Common myeloid progenitor, CD34-positive (primary cell): Measurements from ENCODE around the gene AATK.

Experiments
- CTCF ChIA-PET: fragments of 350-600 bp; sonication (Branson Sonifier 250); formaldehyde crosslinking; loops from one replicate; lab custom pipeline; 2021; ENCODE audit warnings: antibody characterized with exemption; lab: Charles Lee
- POLR2A ChIA-PET: fragments of 350-600 bp; sonication (Branson Sonifier 250); formaldehyde crosslinking; loops from one replicate; lab custom pipeline; 2021; ENCODE audit warnings: antibody characterized with exemption; lab: Charles Lee
- DNase-seq, 3 donors: peaks; one replicate each; pipeline versions ENCODE4 v3.0.0 to v3.0.0-alpha.2; 2013
- H3K27ac ChIP-seq, 2 experiments: 1 replicate in 1 of 2; 2 replicates in 1 of 2; pipeline ENCODE4 v1.7.0; 2013; ENCODE audit warnings: inconsistent platforms in 2 of 2, low read length in 2 of 2, mild to moderate bottlenecking in 2 of 2, low read depth in 1 of 2, moderate library complexity in 1 of 2; ENCODE audit not compliant: severe bottlenecking in 2 of 2, insufficient read depth in 1 of 2, poor library complexity in 1 of 2
- H3K27me3 ChIP-seq, 5 experiments: replicated peaks in 2 of 5; 1 replicate in 3 of 5; 2 replicates in 2 of 5; pipeline versions ENCODE4 v1.6.1 to v1.7.0; 2013; ENCODE audit warnings: low read length in 4 of 5, mild to moderate bottlenecking in 2 of 5, moderate library complexity in 2 of 5, inconsistent platforms in 1 of 5; ENCODE audit not compliant: insufficient read depth in 5 of 5, control insufficient read depth in 4 of 5
- H3K36me3 ChIP-seq, 4 experiments: 1 replicate in 2 of 4; 2 replicates in 2 of 4; pipeline versions ENCODE4 v1.6.1 to v1.7.0; 2013; ENCODE audit warnings: low read length in 3 of 4, control low read depth in 1 of 4, mild to moderate bottlenecking in 1 of 4; ENCODE audit not compliant: control insufficient read depth in 4 of 4, insufficient read depth in 4 of 4
- H3K4me1 ChIP-seq, 4 experiments: 1 replicate in 3 of 4; 2 replicates in 1 of 4; pipeline versions ENCODE4 v1.6.1 to v1.7.1; 2013; ENCODE audit warnings: low read length in 3 of 4, mild to moderate bottlenecking in 3 of 4, control low read depth in 1 of 4, inconsistent platforms in 1 of 4, moderate library complexity in 1 of 4; ENCODE audit not compliant: control insufficient read depth in 4 of 4, insufficient read depth in 4 of 4; ENCODE audit errors: control extremely low read depth in 1 of 4
- H3K4me3 ChIP-seq, 7 experiments: 1 replicate in 4 of 7; 2 replicates in 3 of 7; pipeline versions ENCODE4 v1.5.1 to v1.7.0; 2013; ENCODE audit warnings: mild to moderate bottlenecking in 7 of 7, low read length in 6 of 7, moderate library complexity in 6 of 7, inconsistent platforms in 2 of 7, low read depth in 2 of 7, control low read depth in 1 of 7; ENCODE audit not compliant: insufficient read depth in 4 of 7, control insufficient read depth in 1 of 7; ENCODE audit errors: extremely low read depth in 1 of 7
- H3K9me3 ChIP-seq, 5 experiments: 1 replicate in 4 of 5; 2 replicates in 1 of 5; pipeline versions ENCODE4 v1.6.1 to v1.7.1; 2013; ENCODE audit warnings: low read length in 4 of 5, mild to moderate bottlenecking in 2 of 5, inconsistent platforms in 1 of 5, low read depth in 1 of 5, moderate library complexity in 1 of 5; ENCODE audit not compliant: control insufficient read depth in 4 of 5, insufficient read depth in 2 of 5; ENCODE audit errors: control extremely low read depth in 1 of 5
- WGBS: methylation state at CpG from one replicate; pipeline ENCODE4 v1.1.5; 2013; ENCODE audit not compliant: insufficient coverage; 5-methylcytosine and 5-hydroxymethylcytosine counted together

AATK gene

GRCh38 chr17:81091774-81092517 is 74.1 kb downstream of the AATK start:
- peaks cover 0 to 32% (median 17%) of the 10 kb centered on the region in 4 experiments for H3K4me1 ChIP-seq
- no peak overlapping the region for H3K4me3 ChIP-seq
- DNase-seq: no peak
- ChIA-PET CTCF (interaction anchor here (1.3 to 2.1 kb wide), 3 partner anchors 10 to 12 kb away, joined by 3 to 11 read pairs (median 3); no protein-coding TSS in a partner anchor), POLR2A (no interaction called here)
- H3K27ac ChIP-seq: no peak overlapping the region
- H3K27me3 ChIP-seq: no peaks in the 10 kb centered on the region
- 97% methylated on average over 18 of the region's 23 CpGs for WGBS
- no peaks in the 10 kb centered on the region for H3K9me3 ChIP-seq
- H3K36me3 ChIP-seq: peaks cover 0 to 3% (median 0%) of the 10 kb centered on the region in 4 experiments

- H3K4me1 ChIP-seq: peaks cover 0 to 24% (median 12%) of the 10 kb centered on the region in 4 experiments
- H3K27ac ChIP-seq: no peak overlapping the region
- 98% methylated on average over 9 of the region's 9 CpGs for WGBS
- no peaks in the 10 kb centered on the region for H3K9me3 ChIP-seq
- H3K27me3 ChIP-seq: no peaks in the 10 kb centered on the region
- DNase-seq: no peak
- H3K36me3 ChIP-seq: peaks cover 0 to 6% (median 0%) of the 10 kb centered on the region in 4 experiments
- CTCF ChIA-PET: interaction anchor here (1.3 to 2.1 kb wide), 2 partner anchors 11 kb away, joined by 3 to 11 read pairs; no protein-coding TSS in a partner anchor
- no peak overlapping the region for H3K4me3 ChIP-seq
- POLR2A ChIA-PET: no interaction called here
Observed at GRCh38 chr17:81091154-81091553, 74.9 kb downstream of the AATK start.

- CTCF ChIA-PET: interaction anchor here (1.3 kb wide), 1 partner anchor 10 kb away, joined by 3 read pairs; no protein-coding TSS in a partner anchor
- Histone ChIP-seq H3K4me1 (peaks cover 0 to 18% (median 9%) of the 10 kb centered on the region in 4 experiments), H3K9me3 (no peaks in the 10 kb centered on the region), H3K27ac (no peak overlapping the region), H3K36me3 (peaks cover 0 to 7% (median 0%) of the 10 kb centered on the region in 4 experiments), H3K27me3 (no peaks in the 10 kb centered on the region), H3K4me3 (no peak overlapping the region)
- POLR2A ChIA-PET: no interaction called here
- peak in 2 of 3 donors; percentile 29 to 48 for DNase-seq
- 77% methylated on average over 14 of the region's 26 CpGs for WGBS
Observed at GRCh38 chr17:81090361-81091136, 75.5 kb downstream of the AATK start.

- ChIA-PET POLR2A (no interaction called here), CTCF (no interaction called here)
- WGBS: 91% methylated on average over 32 of the region's 32 CpGs
- H3K4me3 ChIP-seq: no peak overlapping the region
- no peaks in the 10 kb centered on the region for H3K9me3 ChIP-seq
- no peaks in the 10 kb centered on the region for H3K27me3 ChIP-seq
- H3K36me3 ChIP-seq: peaks cover 0 to 15% (median 0%) of the 10 kb centered on the region in 4 experiments
- H3K4me1 ChIP-seq: peaks cover 0 to 14% (median 6%) of the 10 kb centered on the region in 4 experiments
- DNase-seq: no peak
- no peak overlapping the region for H3K27ac ChIP-seq
Observed at GRCh38 chr17:81086789-81087551, 79.1 kb downstream of the AATK start.

- Histone ChIP-seq H3K36me3 (peaks cover 0 to 15% (median 0%) of the 10 kb centered on the region in 4 experiments), H3K4me3 (no peak overlapping the region), H3K27me3 (no peaks in the 10 kb centered on the region), H3K27ac (no peak overlapping the region), H3K4me1 (peaks cover 0 to 11% (median 3%) of the 10 kb centered on the region in 4 experiments), H3K9me3 (no peaks in the 10 kb centered on the region)
- ChIA-PET CTCF (interaction anchor here (1.3 kb wide), 1 partner anchor 20 kb away, joined by 3 read pairs; no protein-coding TSS in a partner anchor), POLR2A (no interaction called here)
- no peak for DNase-seq
- 93% methylated on average over 20 of the region's 20 CpGs for WGBS
Observed at GRCh38 chr17:81085420-81085911, 80.6 kb downstream of the AATK start.

GRCh38 chr17:81084680-81085419 is 81.2 kb downstream of the AATK start:
- 95% methylated on average over 22 of the region's 26 CpGs for WGBS
- Histone ChIP-seq H3K4me1 (peaks cover 0 to 6% (median 3%) of the 10 kb centered on the region in 4 experiments), H3K27ac (no peak overlapping the region), H3K36me3 (peaks cover 0 to 15% (median 0%) of the 10 kb centered on the region in 4 experiments), H3K9me3 (no peaks in the 10 kb centered on the region), H3K4me3 (no peak overlapping the region), H3K27me3 (no peaks in the 10 kb centered on the region)
- no peak for DNase-seq
- CTCF ChIA-PET: interaction anchor here (1.3 kb wide), 1 partner anchor 19 kb away, joined by 3 read pairs; no protein-coding TSS in a partner anchor
- POLR2A ChIA-PET: no interaction called here
